AG04450 (cell line): ENCODE results near the gene ARHGAP26. TPM values are rescaled to one million over a fixed set of nuclear protein-coding genes. Genes with fewer than 3 reads are reported as not detected.
A peak's percentile ranks its signal among the peaks of the same experiment; 100 is the strongest.

ENCODE experiments used
- CTCF ChIA-PET: fragments of 300-600, 350-600 bp; formaldehyde crosslinking; extraction: SDS; loops from one replicate; lab custom pipeline; 2022; ENCODE audit warnings: antibody characterized with exemption, inconsistent platforms; lab: Charles Lee
- POLR2A ChIA-PET: fragments of 350-600 bp; formaldehyde crosslinking; extraction: SDS; loops from one replicate; lab custom pipeline; 2021; ENCODE audit warnings: antibody characterized with exemption, inconsistent platforms; lab: Yijun Ruan, JAX
- DNase-seq: peaks from one replicate; pipeline ENCODE4 v3.0.0-alpha.2; 2011; ENCODE audit warnings: low read depth, low spot score
- H3K27ac ChIP-seq: one replicate; pipeline ENCODE4 v1.5.1; 2012; ENCODE audit warnings: low read depth, low read length, control low read depth
- H3K27me3 ChIP-seq: one replicate; pipeline ENCODE4 v1.6.0; 2012; ENCODE audit warnings: low read length; ENCODE audit not compliant: control insufficient read depth, insufficient read depth
- H3K4me3 ChIP-seq: 2 replicates; pipeline ENCODE4 v1.5.1; 2011; ENCODE audit warnings: mild to moderate bottlenecking, low read depth, low read length, control low read depth
- H3K9me3 ChIP-seq: 2 replicates; pipeline ENCODE4 v1.5.1; 2012; ENCODE audit warnings: low read length; ENCODE audit not compliant: control insufficient read depth, insufficient read depth
- polyA plus RNA-seq: library from polyadenylated mRNA; depleted of rRNA; stranded (reverse); fragments of >200 nt; gene quantifications from 2 replicates; pipeline ENCODE4 v1.2.3, GENCODE V29; 2011
- TF ChIP-seq, protein P1 (sequence below): IDR thresholded peaks from 2 replicates; pipeline ENCODE4 v1.5.1; 2011; ENCODE audit warnings: low read depth, low read length, control low read depth, inconsistent platforms

Gene ARHGAP26
- polyA plus RNA-seq, 1 experiment = 0.56 TPM

DNA sequence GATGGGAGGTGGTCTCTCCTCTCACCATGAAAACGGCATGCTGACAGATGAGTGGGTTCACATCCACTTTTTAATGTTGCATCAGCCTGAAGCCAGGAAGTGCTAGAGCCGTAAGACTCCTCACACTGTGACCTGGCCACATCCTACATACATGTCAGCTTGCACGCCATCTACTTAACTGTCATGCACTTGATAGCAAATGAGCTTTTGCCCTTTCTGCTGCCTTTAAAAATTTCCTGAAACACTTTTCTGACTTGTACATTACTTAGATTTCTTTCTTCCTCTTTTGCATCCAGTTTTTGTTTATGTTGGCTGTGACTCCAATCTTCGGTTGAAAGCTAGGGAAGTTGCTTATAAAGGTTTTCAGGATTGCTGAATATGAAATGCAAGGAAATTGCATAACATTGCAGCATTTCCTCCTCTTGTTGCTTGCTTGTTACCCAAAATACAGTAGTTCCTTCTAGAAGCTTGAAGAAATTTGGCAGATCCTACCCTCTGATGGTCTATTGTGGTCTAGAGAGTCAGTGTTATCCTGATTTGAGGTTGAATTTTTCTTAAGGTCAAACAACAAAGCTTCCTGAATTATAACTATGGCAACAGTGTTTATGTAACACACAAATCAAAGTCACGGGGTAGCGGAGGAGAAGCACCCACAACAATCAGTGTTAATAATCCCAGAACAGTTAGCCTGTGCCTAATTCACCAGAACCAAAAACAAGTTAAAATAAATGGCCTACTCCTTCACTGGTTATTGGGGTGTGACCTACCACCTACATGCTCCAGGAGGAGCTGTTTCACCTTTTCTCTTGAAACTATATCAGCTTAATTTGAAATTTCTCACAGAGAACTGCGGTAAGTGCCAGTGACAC lies 232.5 kb downstream of the ARHGAP26 start:
- peak overlapping the region; percentile 25; the same call in 1 of the 2 replicates for H3K4me3 ChIP-seq
- peak overlapping the region; percentile 85 for H3K27ac ChIP-seq
- TF ChIP-seq, protein P1, sequence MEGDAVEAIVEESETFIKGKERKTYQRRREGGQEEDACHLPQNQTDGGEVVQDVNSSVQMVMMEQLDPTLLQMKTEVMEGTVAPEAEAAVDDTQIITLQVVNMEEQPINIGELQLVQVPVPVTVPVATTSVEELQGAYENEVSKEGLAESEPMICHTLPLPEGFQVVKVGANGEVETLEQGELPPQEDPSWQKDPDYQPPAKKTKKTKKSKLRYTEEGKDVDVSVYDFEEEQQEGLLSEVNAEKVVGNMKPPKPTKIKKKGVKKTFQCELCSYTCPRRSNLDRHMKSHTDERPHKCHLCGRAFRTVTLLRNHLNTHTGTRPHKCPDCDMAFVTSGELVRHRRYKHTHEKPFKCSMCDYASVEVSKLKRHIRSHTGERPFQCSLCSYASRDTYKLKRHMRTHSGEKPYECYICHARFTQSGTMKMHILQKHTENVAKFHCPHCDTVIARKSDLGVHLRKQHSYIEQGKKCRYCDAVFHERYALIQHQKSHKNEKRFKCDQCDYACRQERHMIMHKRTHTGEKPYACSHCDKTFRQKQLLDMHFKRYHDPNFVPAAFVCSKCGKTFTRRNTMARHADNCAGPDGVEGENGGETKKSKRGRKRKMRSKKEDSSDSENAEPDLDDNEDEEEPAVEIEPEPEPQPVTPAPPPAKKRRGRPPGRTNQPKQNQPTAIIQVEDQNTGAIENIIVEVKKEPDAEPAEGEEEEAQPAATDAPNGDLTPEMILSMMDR = peak; percentile 69
- ChIA-PET CTCF (interaction anchor here (0.6 to 2.3 kb wide), 16 partner anchors 11 to 400 kb away, joined by 3 to 8 read pairs (median 4); no protein-coding TSS in a partner anchor), POLR2A (interaction anchor here (1.0 to 1.7 kb wide), 2 partner anchors 20 to 401 kb away, joined by 3 to 5 read pairs; partner anchors contain the start of gene NR3C1)
- no peaks in the 10 kb centered on the region for H3K27me3 ChIP-seq
- no peak for DNase-seq
- H3K9me3 ChIP-seq = no peaks in the 10 kb centered on the region

DNA sequence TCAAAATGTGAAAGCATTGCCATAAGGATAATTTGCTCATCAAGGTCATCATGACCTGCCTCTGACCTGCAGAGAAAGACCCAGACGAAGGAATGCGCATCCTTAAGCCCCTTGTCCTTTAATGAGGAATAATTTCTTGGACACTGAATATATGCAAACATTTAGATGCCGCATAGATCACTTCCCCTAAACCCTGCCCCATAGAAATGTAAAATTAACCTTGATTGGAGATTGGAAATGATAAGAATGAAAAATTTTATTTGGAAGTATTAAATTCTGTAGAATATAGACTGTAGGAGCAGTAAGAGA lies 233.1 kb downstream of the ARHGAP26 start:
- Histone ChIP-seq H3K9me3 (no peaks in the 10 kb centered on the region), H3K27ac (peak overlapping the region; percentile 85), H3K4me3 (no peak overlapping the region), H3K27me3 (no peaks in the 10 kb centered on the region)
- TF ChIP-seq, protein P1 = no peak
- DNase-seq = no peak
- ChIA-PET CTCF (interaction anchor here (0.6 to 2.3 kb wide), 14 partner anchors 10 to 979 kb away, joined by 3 to 9 read pairs (median 4); no protein-coding TSS in a partner anchor), POLR2A (interaction anchor here (0.6 to 1.0 kb wide), 2 partner anchors 241 to 400 kb away, joined by 3 to 12 read pairs; partner anchors contain the start of gene NR3C1)

DNA sequence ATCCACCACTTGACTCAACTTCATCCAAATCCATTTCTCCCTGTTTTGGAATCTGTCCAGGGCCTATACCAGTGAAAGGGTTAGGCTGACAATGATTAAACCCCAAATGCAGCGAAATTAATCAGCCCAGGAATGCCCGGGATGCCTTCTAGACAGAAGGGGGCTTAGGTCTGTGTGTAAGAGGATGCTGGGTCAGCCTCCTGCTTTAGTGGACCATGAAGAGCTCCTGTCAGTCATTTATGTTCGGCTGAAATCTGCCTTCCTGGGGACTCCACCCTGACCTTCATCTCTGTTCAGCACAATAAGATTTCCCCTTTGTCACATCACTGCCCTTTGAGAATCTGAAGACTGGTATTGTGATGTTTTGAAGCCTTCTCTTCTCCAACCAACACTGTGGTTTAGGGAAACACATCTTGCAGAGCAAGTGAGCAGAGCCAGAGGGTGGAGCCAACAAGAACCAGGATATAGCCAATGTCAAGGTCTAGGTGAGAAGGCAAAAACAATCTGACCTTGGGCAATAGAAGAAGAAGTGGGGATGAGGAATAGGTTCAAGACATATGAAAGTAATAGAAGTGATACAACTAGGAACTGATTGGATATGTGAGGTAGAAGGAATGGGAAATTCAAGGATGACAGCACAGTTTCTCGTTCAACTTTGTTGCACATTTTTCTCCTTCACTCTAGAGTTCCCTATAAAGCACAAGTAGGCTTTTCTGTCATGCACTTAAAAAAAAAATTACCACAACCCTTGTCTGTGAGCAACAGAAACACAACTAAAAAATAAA lies 234.4 kb downstream of the ARHGAP26 start:
- TF ChIP-seq, protein P1 = no peak
- ChIA-PET POLR2A (no interaction called here), CTCF (interaction anchor here (1.8 to 2.3 kb wide), 2 partner anchors 20 to 392 kb away, joined by 6 to 7 read pairs; no protein-coding TSS in a partner anchor)
- no peaks in the 10 kb centered on the region for H3K27me3 ChIP-seq
- no peak overlapping the region for H3K4me3 ChIP-seq
- no peaks in the 10 kb centered on the region for H3K9me3 ChIP-seq
- H3K27ac ChIP-seq = no peak overlapping the region
- no peak for DNase-seq

DNA sequence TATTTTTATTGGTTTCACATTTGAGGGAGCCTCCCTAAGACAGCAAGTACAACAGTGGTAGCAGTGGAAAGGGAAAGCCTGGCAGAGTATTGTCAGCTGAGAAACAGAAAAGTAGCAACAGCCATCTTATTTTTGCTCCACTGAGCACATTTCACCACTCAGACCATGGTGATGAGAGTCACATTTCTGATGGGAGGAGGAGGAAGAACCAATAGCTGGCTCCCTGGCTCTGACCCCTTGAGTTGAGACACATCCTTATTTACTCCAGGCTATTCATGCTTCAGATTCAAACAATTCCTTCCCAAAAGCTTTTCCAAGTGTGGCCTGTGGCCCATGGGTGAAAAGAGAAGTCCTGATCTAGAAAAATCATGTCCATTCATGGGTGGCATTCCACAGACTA lies 236.3 kb downstream of the ARHGAP26 start:
- no peaks in the 10 kb centered on the region for H3K9me3 ChIP-seq
- H3K27ac ChIP-seq = no peak overlapping the region
- TF ChIP-seq, protein P1 = no peak
- H3K27me3 ChIP-seq = no peaks in the 10 kb centered on the region
- no peak for DNase-seq
- ChIA-PET CTCF (no interaction called here), POLR2A (no interaction called here)
- H3K4me3 ChIP-seq = no peak overlapping the region
